Right cardiac atrium (tissue), 5 donors: ENCODE results near the gene SLC16A8. TPM values are rescaled to one million over a fixed set of nuclear protein-coding genes. Genes with fewer than 3 reads are reported as not detected.

Source experiments
- ATAC-seq, 2 donors: fragments of 200-7000 bp; cut with Tn5 transposase; one replicate each; pipeline versions ENCODE4 v1.8.0 to v1.9.1; 2020; ENCODE audit warnings: moderate library complexity in 2 of 2, mild to moderate bottlenecking in 1 of 2
- DNase-seq, 3 donors: peaks; one replicate each; pipeline ENCODE4 v3.0.0-alpha.2; 2020
- H3K27ac ChIP-seq: one replicate; pipeline ENCODE4 v1.5.1; 2013; ENCODE audit warnings: mild to moderate bottlenecking, low read length, control low read depth, moderate library complexity
- H3K27me3 ChIP-seq: one replicate; pipeline ENCODE4 v1.6.1; 2013; ENCODE audit not compliant: control insufficient read depth, insufficient read depth
- H3K4me1 ChIP-seq: one replicate; pipeline ENCODE4 v1.6.1; 2013; ENCODE audit warnings: low read length; ENCODE audit not compliant: control insufficient read depth, insufficient read depth
- H3K4me3 ChIP-seq: one replicate; pipeline ENCODE4 v1.5.1; 2013; ENCODE audit warnings: low read length, control low read depth
- H3K9me3 ChIP-seq: one replicate; pipeline ENCODE4 v1.6.1; 2013; ENCODE audit warnings: low read length; ENCODE audit not compliant: control insufficient read depth
- WGBS: extraction: QIAGEN DNeasy Blood & Tissue Kit; methylation state at CpG from one replicate; pipeline ENCODE4 v1.1.7; 2013; 5-methylcytosine and 5-hydroxymethylcytosine counted together
- intact Hi-C, 4 donors: fragments of 100-400 bp; cut with DNase I; formaldehyde crosslinking; loops; one replicate each; pipeline versions ENCODE4 v1.11.0 to v1.14.0; 2022 to 2023
- polyA plus RNA-seq: library from polyadenylated mRNA; stranded (reverse); fragments of 200-250 nt; gene quantifications from one replicate; pipeline ENCODE4 v1.2.3, GENCODE V29; 2013
- total RNA-seq, 4 donors: library from RNA; stranded (reverse); fragmentation: NEBNext Ultra II Directional; extraction: Animal tissue kit (Norgen Biotek cat#: 25700); gene quantifications; one replicate each; pipeline ENCODE4 v1.2.1, GENCODE V29; 2021
- donor health status: healthy with polysubstance abuse.
- donor health status: DM: no; HTN: yes; CAD: no.
- donor health status: DM: no; HTN: no; CAD: no.
- donor health status: DM: no; HTN: yes; CAD: no; lungs with severe emphysema.
- donor health status: DM: yes; HTN: yes; CAD: no.

The SLC16A8 gene
- total and polyA plus RNA-seq, 5 donors = 0.41 to 0.68 (median 0.60) TPM; not detected in 1

DNA sequence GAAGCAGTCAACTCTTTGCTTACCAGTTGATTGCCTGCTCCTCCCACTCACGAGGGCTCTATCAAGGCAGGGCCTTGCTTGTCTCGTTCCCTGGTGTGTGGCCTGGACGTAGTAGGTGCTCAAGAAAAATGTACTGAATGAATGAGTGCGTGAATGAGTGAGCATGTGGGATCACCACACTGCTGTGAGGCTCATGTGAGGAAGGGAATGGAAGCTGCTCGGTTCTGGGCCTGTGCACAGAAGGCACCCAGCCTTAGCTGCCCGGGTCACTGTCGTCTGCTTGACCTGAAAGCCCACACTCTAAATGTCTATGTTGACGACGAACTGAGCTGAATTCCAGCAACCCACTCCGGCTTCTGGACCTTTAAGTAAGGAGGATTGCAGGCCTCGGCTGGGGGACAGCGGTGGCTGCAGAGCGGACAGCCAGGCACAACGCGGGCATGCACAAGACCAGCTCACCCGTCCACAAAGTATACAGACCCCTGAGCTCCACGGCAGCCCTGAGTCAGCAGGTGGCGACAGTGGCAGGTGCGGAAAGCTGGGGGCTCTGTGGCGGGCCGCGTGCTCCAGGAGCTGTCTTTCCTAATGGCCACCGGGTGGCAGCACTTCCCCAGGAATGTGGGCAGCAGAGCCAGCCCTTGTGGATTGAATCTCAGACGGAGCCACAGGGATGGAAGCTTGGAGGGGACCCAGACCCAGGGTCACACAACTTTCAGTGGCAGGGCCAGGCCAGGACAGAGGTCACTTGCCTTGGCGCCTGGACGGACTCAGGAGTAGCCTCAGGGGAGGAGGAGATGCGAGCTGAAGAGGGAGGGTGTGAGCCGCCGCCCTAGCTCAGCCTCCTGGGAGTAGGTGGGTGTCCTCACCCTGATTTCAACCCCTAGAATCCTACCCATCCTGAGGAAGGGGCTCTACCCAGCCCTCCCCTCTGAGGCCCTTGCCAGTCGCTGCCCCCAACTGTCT lies 31.8 kb downstream of the SLC16A8 start:
- Histone ChIP-seq H3K27ac (no peak overlapping the region), H3K4me1 (peaks cover 5% of the 10 kb centered on the region), H3K27me3 (no peaks in the 10 kb centered on the region), H3K9me3 (no peaks in the 10 kb centered on the region), H3K4me3 (no peak overlapping the region)
- ATAC-seq = peak; percentile 70 to 71
- intact Hi-C loops = loop anchor here in 3 of 4 donors (5.0 to 10.0 kb wide), 4 partner anchors 60 to 520 kb away; partner anchors contain the start of genes BAIAP2L2 (in 1 of the 3) and DMC1 (in 1 of the 3)
- peak; percentile 81 to 91 (median 89) for DNase-seq
- 30% methylated on average over 30 of the region's 30 CpGs for WGBS

DNA sequence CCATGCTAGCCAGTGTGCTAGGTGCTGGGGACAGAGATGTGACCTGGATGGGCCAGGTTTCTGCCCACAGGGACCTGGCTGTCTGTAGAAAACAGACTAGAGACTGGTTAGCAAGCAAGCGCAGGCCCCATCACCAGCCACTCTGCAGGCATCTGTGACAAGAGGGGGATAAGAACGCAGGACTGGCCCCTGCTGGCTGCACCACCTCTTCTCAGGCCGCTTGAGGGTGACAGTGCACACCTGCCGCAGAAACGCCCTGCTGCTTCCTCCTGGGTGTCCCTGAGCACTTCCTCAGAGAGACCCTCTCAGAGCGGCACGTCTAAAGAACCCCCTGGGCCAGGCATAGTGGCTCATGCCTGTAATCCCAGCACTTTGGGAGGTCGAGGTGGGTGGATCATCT lies 32.7 kb downstream of the SLC16A8 start:
- DNase-seq (peak in 1 of 3 donors; percentile 33), ATAC-seq (no peak)
- Histone ChIP-seq H3K27me3 (no peaks in the 10 kb centered on the region), H3K4me1 (peaks cover under 1% of the 10 kb centered on the region), H3K27ac (no peak overlapping the region), H3K4me3 (no peak overlapping the region), H3K9me3 (no peaks in the 10 kb centered on the region)
- 75% methylated on average over 8 of the region's 8 CpGs for WGBS
- intact Hi-C loops = loop anchor here in 3 of 4 donors (5.0 to 10.0 kb wide), 4 partner anchors 61 to 521 kb away; partner anchors contain the start of genes BAIAP2L2 (in 1 of the 3) and DMC1 (in 1 of the 3)

DNA sequence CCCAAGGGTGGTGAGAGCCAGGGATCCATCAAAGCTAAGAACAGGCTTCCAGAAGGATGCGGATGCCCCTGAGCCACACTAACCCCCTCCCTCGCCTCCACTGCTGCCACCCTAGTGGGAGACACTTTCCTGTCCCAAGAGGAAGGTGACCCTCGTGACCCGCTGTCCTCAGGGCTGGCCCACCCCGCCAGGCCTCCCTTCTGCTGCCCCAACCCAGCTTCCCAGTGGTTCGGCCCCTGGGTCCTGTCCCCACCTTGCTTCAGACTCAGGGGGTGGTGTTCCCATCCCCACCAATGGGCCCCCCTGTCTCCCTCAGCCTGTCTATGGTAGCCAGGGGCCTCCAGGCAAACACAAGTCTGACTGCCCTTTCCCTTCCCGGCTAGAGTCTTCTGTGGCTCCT lies 33.3 kb downstream of the SLC16A8 start:
- DNase-seq (peak in 1 of 3 donors; percentile 22), ATAC-seq (peak; percentile 4)
- H3K4me3 ChIP-seq = no peak overlapping the region
- H3K27me3 ChIP-seq = no peaks in the 10 kb centered on the region
- no peak overlapping the region for H3K27ac ChIP-seq
- 81% methylated on average over 7 of the region's 7 CpGs for WGBS
- no peaks in the 10 kb centered on the region for H3K4me1 ChIP-seq
- H3K9me3 ChIP-seq = no peaks in the 10 kb centered on the region
- intact Hi-C loops = loop anchor here in 3 of 4 donors (5.0 to 10.0 kb wide), 4 partner anchors 62 to 522 kb away; partner anchors contain the start of genes BAIAP2L2 (in 1 of the 3) and DMC1 (in 1 of the 3)

DNA sequence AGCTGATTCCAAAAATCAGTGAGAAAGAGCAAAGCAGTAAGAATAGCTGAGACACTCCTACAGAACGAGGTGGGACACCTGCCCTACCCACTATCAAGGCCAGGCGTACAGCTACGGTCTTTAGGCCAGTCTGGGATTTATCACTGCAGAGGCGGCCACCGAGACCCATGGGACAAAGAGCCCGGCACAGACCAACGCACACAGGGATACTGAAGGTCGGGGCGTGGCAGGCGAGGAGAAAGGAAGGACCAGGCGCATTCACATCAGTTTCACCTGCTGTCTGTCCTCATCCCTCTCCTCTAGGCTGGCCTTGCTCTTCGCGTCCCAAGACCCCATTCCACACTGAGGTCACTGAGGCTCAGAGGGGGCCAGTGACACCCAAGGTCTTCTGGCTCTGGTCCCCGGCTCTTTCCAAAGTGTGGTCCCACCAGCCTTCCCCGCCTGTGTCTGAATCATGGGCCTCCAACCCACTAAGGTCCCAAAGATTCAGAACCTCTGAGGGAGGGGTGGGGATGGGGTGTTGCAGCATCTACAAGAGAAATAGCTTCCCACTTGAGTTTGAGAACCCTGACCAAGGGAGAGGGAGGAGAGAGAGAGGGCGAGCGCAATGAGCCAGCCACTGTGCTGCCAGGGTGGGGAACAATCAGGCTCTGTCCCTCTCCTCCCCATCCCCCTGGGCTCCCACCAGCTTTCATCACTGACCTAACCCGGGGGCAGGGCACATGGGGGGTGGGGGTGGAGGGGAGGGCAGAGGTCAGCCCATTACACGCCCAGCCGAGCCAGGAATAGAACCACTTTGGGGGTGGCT lies 34.0 kb downstream of the SLC16A8 start:
- intact Hi-C loops = loop anchor here in 3 of 4 donors (5.0 to 10.0 kb wide), 4 partner anchors 62 to 522 kb away; partner anchors contain the start of genes BAIAP2L2 (in 1 of the 3) and DMC1 (in 1 of the 3)
- ATAC-seq (peak; percentile 12 to 17), DNase-seq (peak in 1 of 3 donors; percentile 27)
- Histone ChIP-seq H3K27ac (no peak overlapping the region), H3K4me1 (no peaks in the 10 kb centered on the region), H3K27me3 (no peaks in the 10 kb centered on the region), H3K9me3 (no peaks in the 10 kb centered on the region), H3K4me3 (no peak overlapping the region)
- 74% methylated on average over 20 of the region's 20 CpGs for WGBS

DNA sequence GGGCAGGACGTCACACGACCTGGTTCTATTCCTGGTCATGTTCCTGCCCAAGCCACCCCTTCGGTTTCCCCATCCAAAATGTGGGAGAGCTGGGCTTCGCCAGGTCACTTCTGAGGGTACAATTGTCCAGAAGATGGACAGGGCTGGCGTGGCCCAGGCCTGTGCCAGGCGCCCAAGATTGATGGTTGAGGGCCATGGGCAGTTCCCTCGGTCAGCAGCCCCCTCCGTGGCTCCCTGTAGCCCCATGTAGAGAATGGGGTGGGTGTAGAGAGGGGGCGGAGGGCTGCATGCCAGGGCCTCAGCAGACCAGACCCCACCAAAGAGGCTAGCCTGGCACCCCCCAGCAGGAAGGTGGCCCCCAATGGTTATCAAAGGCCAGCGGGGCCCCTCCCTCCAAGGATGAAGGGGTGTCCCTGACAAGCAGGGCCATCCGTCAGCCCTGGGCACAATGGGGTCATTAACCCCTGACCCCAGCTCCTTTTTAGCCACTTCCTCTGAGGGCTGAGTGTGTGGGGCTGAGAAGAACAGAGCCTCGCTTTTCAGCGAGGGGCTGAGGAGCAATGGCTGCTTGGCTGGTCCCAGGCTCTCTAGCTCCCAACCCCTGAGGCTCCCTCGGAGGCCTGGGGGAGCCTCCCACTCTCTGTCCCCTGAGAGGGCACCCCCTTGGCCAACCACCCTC lies 37.8 kb downstream of the SLC16A8 start:
- Histone ChIP-seq H3K9me3 (no peaks in the 10 kb centered on the region), H3K27me3 (no peaks in the 10 kb centered on the region), H3K4me1 (no peaks in the 10 kb centered on the region), H3K4me3 (no peak overlapping the region), H3K27ac (no peak overlapping the region)
- intact Hi-C loops = no loop called here
- DNase-seq = peak in 1 of 3 donors; percentile 16
- ATAC-seq = peak in 1 of 2 donors; percentile 6
- WGBS = 69% methylated on average over 14 of the region's 14 CpGs

DNA sequence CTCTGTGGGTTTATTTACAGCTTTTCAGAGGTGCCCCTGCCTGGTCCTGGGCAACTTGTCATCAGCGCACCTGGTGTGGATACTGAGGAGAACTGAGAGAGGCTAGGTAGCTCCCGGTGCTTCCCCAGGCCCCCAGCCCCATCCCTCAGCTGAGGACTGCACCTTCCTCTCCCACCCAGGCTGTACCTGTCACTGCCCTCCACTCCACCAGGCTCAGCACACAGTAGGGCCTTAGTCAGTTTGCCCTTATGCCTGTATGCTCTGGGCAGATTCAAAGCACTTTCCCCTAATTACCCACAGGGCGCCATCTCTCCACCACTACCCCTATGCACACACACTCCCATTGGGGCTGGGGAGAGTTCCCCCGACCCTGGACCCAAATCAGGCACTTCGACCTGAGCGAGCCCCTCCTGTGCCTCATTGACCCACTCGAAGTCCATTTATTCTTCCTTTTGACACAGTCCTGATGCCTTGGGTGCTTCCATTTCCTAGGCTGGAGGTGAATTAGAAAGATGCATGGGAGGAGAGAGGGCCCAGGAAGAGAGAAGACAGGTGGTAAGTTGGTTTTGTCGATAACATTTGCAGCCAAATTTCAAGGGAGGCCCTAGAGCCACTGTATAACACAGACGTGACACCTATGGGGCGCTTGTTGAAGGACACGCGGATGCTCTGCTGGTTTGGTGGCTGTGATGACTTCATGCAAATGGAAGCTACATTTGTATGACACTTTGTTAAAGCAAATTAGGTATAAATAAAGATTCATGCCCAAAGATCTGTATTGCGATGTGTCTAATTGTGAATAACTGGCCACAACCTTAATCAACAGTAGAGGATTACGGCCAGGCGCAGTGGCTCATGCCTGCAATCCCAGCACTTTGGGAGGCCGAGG lies 40.6 kb downstream of the SLC16A8 start:
- H3K9me3 ChIP-seq = no peaks in the 10 kb centered on the region
- WGBS = 92% methylated on average over 16 of the region's 16 CpGs
- H3K27me3 ChIP-seq = no peaks in the 10 kb centered on the region
- intact Hi-C loops = no loop called here
- H3K4me3 ChIP-seq = no peak overlapping the region
- ATAC-seq (no peak), DNase-seq (no peak)
- no peaks in the 10 kb centered on the region for H3K4me1 ChIP-seq
- H3K27ac ChIP-seq = no peak overlapping the region

DNA sequence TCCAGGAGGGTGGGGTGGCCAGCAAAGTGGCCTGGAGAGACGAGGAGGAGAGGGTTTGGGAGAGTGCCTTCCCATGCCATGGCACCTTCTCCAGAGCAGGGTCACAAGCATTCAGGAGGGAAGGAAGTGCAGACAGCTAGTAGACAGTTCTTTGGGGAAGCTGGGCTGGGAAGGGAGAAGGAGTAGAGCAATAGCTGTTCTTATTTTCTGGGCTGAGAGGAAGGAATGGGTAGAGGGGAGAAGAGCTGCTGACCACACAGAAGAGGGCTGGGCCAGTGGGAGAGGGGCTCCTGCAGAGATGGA lies 41.5 kb downstream of the SLC16A8 start:
- H3K9me3 ChIP-seq = no peaks in the 10 kb centered on the region
- ATAC-seq (no peak), DNase-seq (no peak)
- H3K4me1 ChIP-seq = no peaks in the 10 kb centered on the region
- no peak overlapping the region for H3K27ac ChIP-seq
- H3K27me3 ChIP-seq = no peaks in the 10 kb centered on the region
- no peak overlapping the region for H3K4me3 ChIP-seq
- intact Hi-C loops = no loop called here
- WGBS = 46% methylated on average over 1 of the region's 1 CpG

DNA sequence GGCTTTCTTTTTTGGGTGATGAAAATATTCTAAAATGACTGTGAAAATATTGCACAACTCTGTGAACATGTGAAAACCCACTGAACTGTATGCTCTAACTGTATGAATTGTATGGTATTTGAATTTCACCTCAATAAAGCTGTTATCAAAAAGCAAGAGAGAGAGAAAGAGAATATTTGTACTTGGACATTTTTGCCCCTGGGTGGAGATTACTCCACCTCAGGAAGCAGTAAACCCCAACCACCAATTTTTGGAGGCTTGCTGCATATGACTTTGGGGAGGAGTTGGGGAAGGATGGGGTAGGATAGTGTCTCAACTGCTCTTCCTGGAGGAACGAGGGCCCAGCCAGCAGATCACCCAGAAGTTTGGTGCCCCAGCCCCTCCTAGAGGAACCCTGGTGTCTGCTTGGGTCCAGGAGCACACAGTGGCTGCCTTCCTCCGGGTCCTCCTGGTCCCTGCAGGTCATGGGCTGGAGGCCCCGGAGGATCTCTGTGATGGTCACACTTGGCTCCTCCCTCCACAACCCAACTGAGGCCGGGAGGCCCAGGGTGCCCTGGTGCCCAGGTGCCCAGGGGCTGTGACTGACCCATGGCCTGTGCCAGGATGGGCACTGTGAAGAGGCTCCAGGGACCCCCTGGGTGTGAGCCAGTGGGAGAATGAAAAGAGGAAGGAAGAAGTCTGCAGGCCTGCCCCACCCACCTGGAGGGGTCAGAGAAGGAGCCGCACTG lies 42.1 kb downstream of the SLC16A8 start:
- intact Hi-C loops = no loop called here
- ATAC-seq = peak; percentile 8 to 15
- Histone ChIP-seq H3K4me3 (no peak overlapping the region), H3K27ac (no peak overlapping the region), H3K9me3 (no peaks in the 10 kb centered on the region), H3K4me1 (no peaks in the 10 kb centered on the region), H3K27me3 (no peaks in the 10 kb centered on the region)
- WGBS = 69% methylated on average over 5 of the region's 5 CpGs
- no peak for DNase-seq

DNA sequence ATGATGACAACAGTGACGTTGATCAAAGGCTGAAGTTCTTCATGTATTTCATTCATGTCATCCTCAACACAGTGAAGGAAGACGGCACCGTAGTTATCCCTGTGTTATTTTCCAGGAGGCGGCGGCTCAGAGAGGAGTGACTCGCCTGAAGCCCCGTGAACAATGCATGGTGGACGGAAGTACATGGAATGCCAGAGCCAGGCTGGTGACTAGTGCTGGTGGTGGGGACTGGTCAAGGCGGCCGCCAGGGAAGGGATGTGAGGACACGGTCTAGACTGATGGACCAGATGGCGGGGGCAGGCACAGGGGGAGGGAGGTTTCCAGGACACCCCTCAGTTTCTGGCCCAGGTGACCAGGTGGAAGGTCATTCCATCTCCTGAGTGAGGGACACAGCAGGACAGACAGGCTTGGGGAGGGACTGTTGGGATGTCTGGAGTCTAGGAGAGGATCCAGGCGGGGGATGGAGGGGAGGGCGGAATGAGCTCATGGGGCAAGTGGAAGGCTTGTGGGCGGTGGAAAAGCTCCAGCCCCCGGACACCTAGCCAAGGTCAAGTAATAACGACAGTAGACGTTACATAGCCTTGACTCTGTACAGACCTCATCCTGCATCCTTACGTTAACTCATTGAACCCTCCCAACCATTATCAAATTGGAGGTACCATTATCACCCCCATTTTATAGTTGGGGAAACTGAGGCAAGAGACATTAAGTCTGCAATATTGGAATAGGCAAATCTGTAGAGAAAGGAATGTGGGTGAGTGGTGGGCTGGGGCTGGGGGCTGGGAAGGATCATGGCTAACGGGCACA lies 42.8 kb downstream of the SLC16A8 start:
- intact Hi-C loops = no loop called here
- Histone ChIP-seq H3K27me3 (no peaks in the 10 kb centered on the region), H3K9me3 (no peaks in the 10 kb centered on the region), H3K27ac (no peak overlapping the region), H3K4me3 (no peak overlapping the region), H3K4me1 (no peaks in the 10 kb centered on the region)
- WGBS = 79% methylated on average over 20 of the region's 20 CpGs
- DNase-seq = no peak
- ATAC-seq = no peak
